GM23248 (cell line): ENCODE measurements around the gene OR10G7. TPM values are rescaled to one million over a fixed set of nuclear protein-coding genes. Genes with fewer than 3 reads are reported as not detected.

Experiments
- DNase-seq: peaks from one replicate; pipeline ENCODE4 v3.0.0-alpha.2; 2015
- H2AFZ ChIP-seq: fragments of 200-600 bp; sonication (generic); 2 replicates; pipeline ENCODE4 v1.6.1; 2016; ENCODE audit warnings: antibody characterized with exemption
- H3F3A ChIP-seq: fragments of 200-600 bp; sonication (generic); 2 replicates; pipeline ENCODE4 v1.6.1; 2016; ENCODE audit warnings: mild to moderate bottlenecking, antibody characterized with exemption, mixed run types; ENCODE audit not compliant: insufficient read depth
- H3K27ac ChIP-seq: fragments of 200-600 bp; sonication (generic); 2 replicates; pipeline ENCODE4 v1.5.1; 2016; ENCODE audit warnings: mild to moderate bottlenecking
- H3K27me3 ChIP-seq: fragments of 200-600 bp; sonication (generic); replicated peaks from 2 replicates; pipeline ENCODE4 v1.6.1; 2016; ENCODE audit warnings: mild to moderate bottlenecking; ENCODE audit not compliant: insufficient read depth
- H3K36me3 ChIP-seq: fragments of 200-600 bp; sonication (generic); 2 replicates; pipeline ENCODE4 v1.6.1; 2016; ENCODE audit warnings: low read depth, mild to moderate bottlenecking
- H3K4me1 ChIP-seq: fragments of 200-600 bp; sonication (generic); 2 replicates; pipeline ENCODE4 v1.6.1; 2016; ENCODE audit warnings: mild to moderate bottlenecking; ENCODE audit not compliant: insufficient read depth
- H3K4me2 ChIP-seq: fragments of 200-600 bp; sonication (generic); one replicate; pipeline ENCODE4 v1.6.1; 2016; ENCODE audit warnings: mild to moderate bottlenecking; ENCODE audit not compliant: unreplicated experiment
- H3K4me3 ChIP-seq: fragments of 200-600 bp; sonication (generic); 2 replicates; pipeline ENCODE4 v1.5.1; 2016; ENCODE audit warnings: mild to moderate bottlenecking
- H3K79me2 ChIP-seq: fragments of 200-600 bp; sonication (generic); 2 replicates; pipeline ENCODE4 v1.6.1; 2016; ENCODE audit warnings: mild to moderate bottlenecking; ENCODE audit not compliant: insufficient read depth
- H3K9ac ChIP-seq: fragments of 200-600 bp; sonication (generic); 2 replicates; pipeline ENCODE4 v1.6.1; 2016; ENCODE audit warnings: mild to moderate bottlenecking
- H3K9me2 ChIP-seq: fragments of 200-600 bp; sonication (generic); 2 replicates; pipeline ENCODE4 v1.6.1; 2016; ENCODE audit warnings: mixed run types, mild to moderate bottlenecking, moderate library complexity; ENCODE audit not compliant: insufficient read depth
- H3K9me3 ChIP-seq: fragments of 200-600 bp; sonication (generic); one replicate; pipeline ENCODE4 v1.6.1; 2017; ENCODE audit warnings: low read depth
- H4K20me1 ChIP-seq: fragments of 200-600 bp; sonication (generic); 2 replicates; pipeline ENCODE4 v1.6.0; 2016; ENCODE audit not compliant: insufficient read depth
- EZH2 ChIP-seq: fragments of 200-600 bp; sonication (generic); IDR thresholded peaks from 2 replicates; pipeline ENCODE4 v1.6.1; 2018; ENCODE audit warnings: antibody characterized with exemption, mild to moderate bottlenecking; ENCODE audit not compliant: insufficient read depth, poor library complexity, severe bottlenecking
- EZH2phosphoT487 ChIP-seq: fragments of 200-600 bp; sonication (generic); IDR thresholded peaks from 2 replicates; pipeline ENCODE4 v1.6.1; 2018; ENCODE audit warnings: antibody characterized with exemption, moderate library complexity, mild to moderate bottlenecking, low read depth; ENCODE audit not compliant: insufficient read depth
- WGBS, 2 experiments: methylation state at CpG; one replicate each; pipeline ENCODE4 v1.1.6; 2015 to 2017; ENCODE audit warnings: low lambda C conversion rate in 2 of 2, low coverage in 1 of 2; ENCODE audit errors: missing lambda C conversion rate in 2 of 2; 5-methylcytosine and 5-hydroxymethylcytosine counted together
- in situ Hi-C: fragments of 300-500 bp; cut with MboI; formaldehyde crosslinking; loops from 2 replicates; pipeline ENCODE4 v1.15.0; 2020
- polyA plus RNA-seq: library from polyadenylated mRNA; unstranded; fragments of >200 nt; fragmentation: Nextera tagmentation; extraction: Ambion mirVana; gene quantifications from 2 replicates; pipeline ENCODE4 v1.2.1, GENCODE V29; 2016
- total RNA-seq: library from RNA; depleted of rRNA; stranded (reverse); fragments of >200 nt; shearing (Covaris generic); gene quantifications from 2 replicates; pipeline ENCODE4 v1.2.3, GENCODE V29; 2014

Gene OR10G7
- total and polyA plus RNA-seq, 2 experiments from 2014 or later: not detected

DNA sequence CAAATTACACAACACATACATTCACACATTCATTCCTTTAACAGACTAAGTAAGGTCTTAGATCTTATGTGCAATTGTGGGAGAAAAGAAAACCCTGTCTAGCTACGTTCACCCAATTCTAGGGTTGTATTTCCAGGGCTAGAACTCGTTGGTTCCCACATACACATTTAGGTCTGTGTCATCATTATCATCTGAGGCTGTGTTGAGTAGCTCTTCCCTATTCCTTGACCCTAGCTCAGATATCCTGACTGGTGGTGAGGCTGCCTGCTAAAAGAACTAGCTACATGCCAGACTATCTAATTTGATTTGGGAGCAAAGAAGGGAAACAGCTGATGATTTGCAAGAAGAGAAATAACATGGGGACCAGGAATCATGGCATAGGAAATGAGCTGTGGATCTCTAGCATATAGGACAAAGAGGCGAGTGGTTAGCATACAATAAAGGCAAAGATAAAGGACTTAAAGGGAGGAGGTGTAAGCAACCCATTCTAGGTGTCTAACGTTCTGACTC is 27.5 kb upstream of the OR10G7 start:
- H3K9me2 ChIP-seq: no peaks in the 10 kb centered on the region
- H4K20me1 ChIP-seq: no peaks in the 10 kb centered on the region
- no peak overlapping the region for H2AFZ ChIP-seq
- H3K4me3 ChIP-seq: no peak overlapping the region
- no peaks in the 10 kb centered on the region for H3K79me2 ChIP-seq
- no peak overlapping the region for H3K4me2 ChIP-seq
- 18 to 25% methylated on average over 4 of the region's 4 CpGs for WGBS, 2 experiments
- no peak for DNase-seq
- H3F3A ChIP-seq: no peaks in the 10 kb centered on the region
- H3K36me3 ChIP-seq: no peaks in the 10 kb centered on the region
- no peak overlapping the region for H3K9ac ChIP-seq
- in situ Hi-C loops: loop anchor here (10.0 to 25.0 kb wide), 2 partner anchors 64 to 519 kb away; no protein-coding TSS in a partner anchor
- TF ChIP-seq EZH2phosphoT487 (no peak), EZH2 (no peak)
- no peaks in the 10 kb centered on the region for H3K4me1 ChIP-seq
- H3K27ac ChIP-seq: no peak overlapping the region
- H3K9me3 ChIP-seq: no peaks in the 10 kb centered on the region
- peaks cover 53% of the 10 kb centered on the region for H3K27me3 ChIP-seq

DNA sequence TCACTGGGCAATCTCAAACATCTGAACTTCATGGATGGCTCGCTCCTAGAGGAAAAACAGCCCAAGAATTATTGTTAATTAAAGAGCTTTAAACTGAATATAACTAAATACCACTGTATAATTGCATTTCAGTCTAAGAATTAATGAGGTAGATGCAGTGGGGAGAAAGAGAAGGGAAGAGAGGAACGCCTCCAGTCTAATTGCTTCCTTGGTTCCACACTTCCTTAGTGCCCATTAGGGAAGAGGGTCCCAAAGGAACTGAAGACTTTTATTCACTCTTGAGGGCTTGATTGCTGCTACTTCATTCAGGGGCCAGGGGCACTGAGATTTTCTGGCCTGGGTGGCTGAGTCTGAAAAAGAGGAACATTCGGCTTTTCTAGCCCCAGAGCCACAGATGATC is 11.8 kb upstream of the OR10G7 start:
- TF ChIP-seq EZH2: no peak
- no peak for TF ChIP-seq EZH2phosphoT487
- Histone ChIP-seq H2AFZ (no peak overlapping the region), H3K9me3 (no peaks in the 10 kb centered on the region), H4K20me1 (no peaks in the 10 kb centered on the region), H3K27me3 (peaks cover 9% of the 10 kb centered on the region), H3K36me3 (no peaks in the 10 kb centered on the region), H3K4me1 (no peaks in the 10 kb centered on the region), H3K9ac (no peak overlapping the region), H3K27ac (no peak overlapping the region), H3K79me2 (no peaks in the 10 kb centered on the region), H3K4me3 (no peak overlapping the region), H3K4me2 (no peak overlapping the region), H3K9me2 (no peaks in the 10 kb centered on the region), H3F3A (no peaks in the 10 kb centered on the region)
- 47 to 56% methylated on average over 3 of the region's 3 CpGs for WGBS, 2 experiments
- no peak for DNase-seq
- in situ Hi-C loops: loop anchor here (25.0 kb wide), 1 partner anchor 534 kb away; no protein-coding TSS in a partner anchor

DNA sequence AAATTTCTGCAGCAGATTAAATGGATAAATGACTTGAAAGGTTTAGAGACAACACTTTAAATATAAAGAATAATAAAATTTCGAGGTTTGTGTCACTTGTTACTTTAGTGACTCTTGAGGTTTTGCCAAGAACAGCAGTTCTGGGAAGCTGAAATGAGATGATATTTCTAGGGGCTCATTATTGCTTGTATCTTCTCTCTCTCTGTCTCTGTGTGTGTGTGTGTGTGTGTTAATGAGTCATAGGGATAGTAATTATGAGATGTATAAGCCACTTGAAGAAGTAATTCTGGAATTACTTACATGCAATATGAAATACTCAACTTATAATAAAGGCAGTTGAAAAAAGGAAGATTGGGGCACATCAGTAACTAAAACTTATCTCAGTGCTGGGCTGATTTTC is 9.6 kb upstream of the OR10G7 start:
- in situ Hi-C loops: loop anchor here (25.0 kb wide), 1 partner anchor 537 kb away; no protein-coding TSS in a partner anchor
- Histone ChIP-seq H3K79me2 (no peaks in the 10 kb centered on the region), H4K20me1 (no peaks in the 10 kb centered on the region), H3K4me2 (no peak overlapping the region), H3K9ac (no peak overlapping the region), H3K27me3 (peaks cover 9% of the 10 kb centered on the region), H3K9me2 (no peaks in the 10 kb centered on the region), H3K4me1 (no peaks in the 10 kb centered on the region), H3K4me3 (no peak overlapping the region), H3F3A (no peaks in the 10 kb centered on the region), H3K27ac (no peak overlapping the region), H3K9me3 (no peaks in the 10 kb centered on the region), H3K36me3 (no peaks in the 10 kb centered on the region), H2AFZ (no peak overlapping the region)
- no peak for DNase-seq
- 25 to 29% methylated on average over 1 of the region's 1 CpG for WGBS, 2 experiments
- TF ChIP-seq EZH2 (no peak), EZH2phosphoT487 (no peak)

DNA sequence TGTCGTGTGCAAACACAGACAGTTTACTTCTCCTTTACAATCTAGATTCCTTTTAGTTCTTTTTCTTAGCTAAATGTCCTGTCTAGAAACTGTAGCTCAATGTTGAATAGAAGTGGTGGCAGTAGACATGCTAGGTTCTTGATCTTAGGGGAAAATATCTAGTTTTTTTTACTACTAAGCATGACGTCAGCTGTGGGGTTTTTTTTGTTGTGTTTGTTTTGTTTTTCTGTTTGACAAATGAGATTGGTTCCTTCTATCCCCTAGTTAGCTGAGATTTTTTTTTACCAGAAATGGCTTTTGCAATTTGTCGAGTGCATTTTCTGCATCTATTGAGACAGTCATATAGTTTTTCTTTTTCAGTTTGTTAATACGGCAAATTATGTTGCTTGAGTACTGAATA is 2.3 kb upstream of the OR10G7 start:
- no peak for TF ChIP-seq EZH2
- no peak for TF ChIP-seq EZH2phosphoT487
- no peaks in the 10 kb centered on the region for H3K9me3 ChIP-seq
- H2AFZ ChIP-seq: no peak overlapping the region
- no peaks in the 10 kb centered on the region for H3K9me2 ChIP-seq
- DNase-seq: no peak
- no peak overlapping the region for H3K4me3 ChIP-seq
- no peaks in the 10 kb centered on the region for H4K20me1 ChIP-seq
- H3F3A ChIP-seq: no peaks in the 10 kb centered on the region
- no peaks in the 10 kb centered on the region; the same call in 1 of the 2 replicates for H3K27me3 ChIP-seq
- in situ Hi-C loops: no loop called here
- H3K9ac ChIP-seq: no peak overlapping the region
- H3K79me2 ChIP-seq: no peaks in the 10 kb centered on the region
- no peak overlapping the region for H3K4me2 ChIP-seq
- H3K4me1 ChIP-seq: no peaks in the 10 kb centered on the region
- H3K27ac ChIP-seq: no peak overlapping the region
- H3K36me3 ChIP-seq: no peaks in the 10 kb centered on the region
- 48 to 51% methylated on average over 4 of the region's 4 CpGs for WGBS, 2 experiments
